ENCODE measurements around the gene PITPNC1.

DNA sequence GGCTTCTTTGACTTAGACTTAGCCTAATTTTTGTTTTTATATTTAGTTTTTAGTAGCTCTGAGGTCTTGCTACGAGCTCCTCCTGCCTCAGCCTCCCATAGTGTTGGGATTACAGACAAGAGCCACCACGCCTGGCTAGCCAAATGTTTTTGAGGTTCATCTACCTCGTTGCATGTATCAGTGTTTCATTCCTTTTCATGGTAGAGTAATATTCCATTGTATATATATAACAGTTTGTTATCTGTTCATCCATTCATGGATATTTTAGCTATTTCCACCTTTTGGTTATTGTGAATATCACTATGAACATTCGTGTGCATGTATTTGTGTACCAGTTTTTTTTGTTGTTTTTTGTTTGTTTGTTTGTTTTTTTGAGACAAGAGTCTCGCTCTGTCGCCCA, 352.8 kb downstream of the PITPNC1 start:
- TF ChIP-seq, protein P1, sequence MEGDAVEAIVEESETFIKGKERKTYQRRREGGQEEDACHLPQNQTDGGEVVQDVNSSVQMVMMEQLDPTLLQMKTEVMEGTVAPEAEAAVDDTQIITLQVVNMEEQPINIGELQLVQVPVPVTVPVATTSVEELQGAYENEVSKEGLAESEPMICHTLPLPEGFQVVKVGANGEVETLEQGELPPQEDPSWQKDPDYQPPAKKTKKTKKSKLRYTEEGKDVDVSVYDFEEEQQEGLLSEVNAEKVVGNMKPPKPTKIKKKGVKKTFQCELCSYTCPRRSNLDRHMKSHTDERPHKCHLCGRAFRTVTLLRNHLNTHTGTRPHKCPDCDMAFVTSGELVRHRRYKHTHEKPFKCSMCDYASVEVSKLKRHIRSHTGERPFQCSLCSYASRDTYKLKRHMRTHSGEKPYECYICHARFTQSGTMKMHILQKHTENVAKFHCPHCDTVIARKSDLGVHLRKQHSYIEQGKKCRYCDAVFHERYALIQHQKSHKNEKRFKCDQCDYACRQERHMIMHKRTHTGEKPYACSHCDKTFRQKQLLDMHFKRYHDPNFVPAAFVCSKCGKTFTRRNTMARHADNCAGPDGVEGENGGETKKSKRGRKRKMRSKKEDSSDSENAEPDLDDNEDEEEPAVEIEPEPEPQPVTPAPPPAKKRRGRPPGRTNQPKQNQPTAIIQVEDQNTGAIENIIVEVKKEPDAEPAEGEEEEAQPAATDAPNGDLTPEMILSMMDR (IDR thresholded peaks at IDR 0.05), result no peak
- TF ChIP-seq ZFX (IDR thresholded peaks at IDR 0.05; ENCODE audit: borderline replicate concordance), result no peak
